Gastroesophageal sphincter (tissue), 4 donors: ENCODE data around the gene NOC2L. TPM values are rescaled to one million over a fixed set of nuclear protein-coding genes. Genes with fewer than 3 reads are reported as not detected.
A peak's percentile ranks its signal among the peaks of the same experiment; 100 is the strongest.

Source experiments
- ATAC-seq: fragments of 150-250 bp; one replicate; pipeline ENCODE4 v1.9.1; 2016; ENCODE audit warnings: mild to moderate bottlenecking, moderate library complexity
- H3K27ac ChIP-seq, 4 donors: fragments of 200-600 bp; sonication (generic) in 3 of 4; 1 replicate in 3 of 4; 2 replicates in 1 of 4; pipeline ENCODE4 v1.5.1; 2016 to 2019
- H3K27me3 ChIP-seq: fragments of 200-600 bp; sonication (generic); one replicate; pipeline ENCODE4 v1.5.1; 2019
- H3K36me3 ChIP-seq, 2 donors: fragments of 200-600 bp; sonication (generic); one replicate each; pipeline ENCODE4 v1.5.1; 2019; ENCODE audit warnings: control low read depth in 1 of 2
- H3K4me1 ChIP-seq, 3 donors: fragments of 200-600 bp; sonication (generic); 1 replicate in 2 of 3; 2 replicates in 1 of 3; pipeline ENCODE4 v1.5.1; 2016 to 2019; ENCODE audit warnings: control low read depth in 2 of 3
- H3K4me3 ChIP-seq, 2 donors: fragments of 200-600 bp; sonication (generic); one replicate each; pipeline ENCODE4 v1.5.1; 2019; ENCODE audit warnings: mild to moderate bottlenecking in 1 of 2, moderate library complexity in 1 of 2
- H3K9me3 ChIP-seq, 3 donors: fragments of 200-600 bp; sonication (generic); one replicate each; pipeline ENCODE4 v1.5.1; 2017 to 2019; ENCODE audit warnings: control low read depth in 2 of 3
- EP300 ChIP-seq: sonication (generic); formaldehyde crosslinking; IDR thresholded peaks from one replicate; pipeline ENCODE4 v1.6.1; 2017; ENCODE audit warnings: antibody characterized with exemption, mild to moderate bottlenecking
- POLR2A ChIP-seq, 2 donors: fragments of 450-650 bp; IDR thresholded peaks; one replicate each; pipeline ENCODE4 v1.6.1; 2017; ENCODE audit warnings: antibody characterized with exemption in 2 of 2, mild to moderate bottlenecking in 2 of 2, moderate library complexity in 1 of 2
- POLR2AphosphoS5 ChIP-seq: sonication (generic); formaldehyde crosslinking; IDR thresholded peaks from one replicate; pipeline ENCODE4 v1.6.1; 2017; ENCODE audit warnings: antibody characterized with exemption
- WGBS, 2 donors: methylation state at CpG; one replicate each; pipeline ENCODE4 v1.1.5; 2018; ENCODE audit warnings: low coverage in 1 of 2; 5-methylcytosine and 5-hydroxymethylcytosine counted together
- total RNA-seq, 4 donors: library from RNA; depleted of rRNA; stranded (reverse); fragments of >200 nt; gene quantifications; one replicate each; pipeline ENCODE4 v1.1.0, GENCODE V29; 2016
- TF ChIP-seq, protein P1 (sequence below), 4 experiments: fragments of 200-600 bp in 2 of 4; fragments of 450-650 bp in 2 of 4; sonication (generic) in 1 of 4; IDR thresholded peaks; one replicate each; pipeline ENCODE4 v1.5.1; 2017 to 2019; ENCODE audit warnings: antibody characterized with exemption in 4 of 4, mild to moderate bottlenecking in 2 of 4, moderate library complexity in 2 of 4

NOC2L gene
- total RNA-seq, 4 donors from 2014 or later = 36.3 to 54.1 (median 45.2) TPM

DNA sequence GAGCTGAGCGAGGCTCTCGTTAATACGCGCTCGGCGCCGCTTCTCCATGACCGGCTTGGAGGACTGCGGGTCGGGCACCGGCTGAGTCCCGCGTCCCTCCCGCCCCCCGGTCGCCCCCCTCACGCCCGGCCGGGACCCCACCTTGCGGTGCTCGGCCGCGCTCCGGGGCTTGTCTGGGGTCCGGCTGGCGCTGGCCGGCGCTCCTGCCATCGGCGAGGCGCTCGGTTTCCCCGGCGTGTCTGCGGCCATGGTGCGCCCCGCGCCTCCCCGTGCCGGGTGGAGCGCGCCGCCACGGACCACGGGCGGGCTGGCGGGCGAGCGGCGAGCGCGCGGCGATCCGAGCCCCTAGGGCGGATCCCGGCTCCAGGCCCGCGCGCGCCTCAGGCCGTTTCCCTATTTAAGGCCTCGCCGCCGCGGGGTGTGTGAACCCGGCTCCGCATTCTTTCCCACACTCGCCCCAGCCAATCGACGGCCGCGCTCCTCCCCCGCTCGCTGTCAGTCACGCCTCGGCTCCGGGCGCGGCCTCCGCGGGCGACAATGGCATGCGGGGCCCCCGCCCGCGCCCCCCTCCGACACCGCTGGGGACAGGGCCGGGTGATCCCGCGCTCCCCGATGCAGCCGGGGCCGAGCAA is 40.8 kb upstream of the NOC2L start, which contains the start of gene HES4:
Gene HES4, minus strand, starts transcription at position 373 of the 632 bp plus-strand sequence. Its CDS starts 124 bp downstream, at position 249.
- peak; percentile 90 for ATAC-seq
- Histone ChIP-seq H3K4me1 (peaks cover 0 to 57% (median 12%) of the 10 kb centered on the region in 3 donors), H3K36me3 (peaks cover 0 to 3% of the 10 kb centered on the region in 2 donors), H3K4me3 (peak within 1 kb of the TSS; percentile 55 to 86), H3K9me3 (no peaks in the 10 kb centered on the region), H3K27me3 (peaks cover 41% of the 10 kb centered on the region), H3K27ac (peak within 1 kb of the TSS; percentile 91 to 99 (median 97))
- TF ChIP-seq POLR2AphosphoS5 = peak; percentile 67
- TF ChIP-seq EP300 = no peak
- TF ChIP-seq POLR2A (IDR thresholded peaks at IDR 0.05) = peak; percentile 83 to 96
- TF ChIP-seq, protein P1, sequence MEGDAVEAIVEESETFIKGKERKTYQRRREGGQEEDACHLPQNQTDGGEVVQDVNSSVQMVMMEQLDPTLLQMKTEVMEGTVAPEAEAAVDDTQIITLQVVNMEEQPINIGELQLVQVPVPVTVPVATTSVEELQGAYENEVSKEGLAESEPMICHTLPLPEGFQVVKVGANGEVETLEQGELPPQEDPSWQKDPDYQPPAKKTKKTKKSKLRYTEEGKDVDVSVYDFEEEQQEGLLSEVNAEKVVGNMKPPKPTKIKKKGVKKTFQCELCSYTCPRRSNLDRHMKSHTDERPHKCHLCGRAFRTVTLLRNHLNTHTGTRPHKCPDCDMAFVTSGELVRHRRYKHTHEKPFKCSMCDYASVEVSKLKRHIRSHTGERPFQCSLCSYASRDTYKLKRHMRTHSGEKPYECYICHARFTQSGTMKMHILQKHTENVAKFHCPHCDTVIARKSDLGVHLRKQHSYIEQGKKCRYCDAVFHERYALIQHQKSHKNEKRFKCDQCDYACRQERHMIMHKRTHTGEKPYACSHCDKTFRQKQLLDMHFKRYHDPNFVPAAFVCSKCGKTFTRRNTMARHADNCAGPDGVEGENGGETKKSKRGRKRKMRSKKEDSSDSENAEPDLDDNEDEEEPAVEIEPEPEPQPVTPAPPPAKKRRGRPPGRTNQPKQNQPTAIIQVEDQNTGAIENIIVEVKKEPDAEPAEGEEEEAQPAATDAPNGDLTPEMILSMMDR (IDR thresholded peaks at IDR 0.05) = peak in 1 of 4 experiments; percentile 18
- no CpG with 5 or more reads among the region's 95 CpGs for WGBS, 2 donors

DNA sequence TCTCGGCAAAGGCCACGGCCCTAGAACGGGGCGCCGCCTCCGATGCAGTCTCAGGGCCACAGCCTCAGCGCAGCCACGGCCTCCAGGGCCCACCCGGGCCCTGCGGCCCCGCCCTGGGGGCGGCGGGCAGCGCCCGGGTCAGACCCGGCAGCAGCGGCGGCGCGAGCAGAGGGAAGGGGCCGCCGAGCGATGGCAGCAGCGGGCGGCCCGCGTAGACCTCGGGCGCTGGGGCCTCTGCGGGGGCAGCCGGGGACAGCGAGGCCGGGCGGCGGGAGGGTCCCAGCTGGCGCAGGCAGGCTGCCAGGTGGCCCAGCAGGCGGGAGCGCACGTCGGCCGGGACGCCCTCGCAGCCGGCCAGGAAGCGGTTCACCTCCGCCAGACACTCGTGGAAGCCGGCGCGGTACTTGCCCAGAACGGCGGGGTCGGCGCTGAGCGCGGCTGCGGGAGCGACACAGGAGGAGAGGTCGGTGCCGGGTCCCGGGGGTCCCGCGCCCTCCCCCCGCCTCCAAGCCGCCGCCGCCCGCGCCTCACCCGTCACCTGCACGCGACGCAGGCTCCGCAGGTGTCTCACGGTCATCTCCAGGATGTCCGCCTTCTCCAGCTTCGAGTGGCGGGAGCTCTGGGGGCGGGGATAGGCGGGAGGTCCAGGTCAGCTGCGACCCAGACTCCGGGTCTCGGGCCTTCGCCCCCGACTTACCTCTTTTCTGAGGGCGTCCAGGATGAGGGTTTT is 40.1 kb upstream of the NOC2L start:
- no peak for ATAC-seq
- H3K4me3 ChIP-seq = peak overlapping the region; percentile 55 to 86
- no CpG with 5 or more reads among the region's 86 CpGs for WGBS, 2 donors
- TF ChIP-seq POLR2A (IDR thresholded peaks at IDR 0.05) (no peak), POLR2AphosphoS5 (no peak), EP300 (no peak)
- TF ChIP-seq, protein P1 (IDR thresholded peaks at IDR 0.05) = no peak
- H3K36me3 ChIP-seq = peaks cover 0 to 3% of the 10 kb centered on the region in 2 donors
- H3K4me1 ChIP-seq = peaks cover 0 to 50% (median 11%) of the 10 kb centered on the region in 3 donors
- peak overlapping the region; percentile 37 to 99 (median 97) for H3K27ac ChIP-seq
- no peaks in the 10 kb centered on the region for H3K9me3 ChIP-seq
- H3K27me3 ChIP-seq = peaks cover 41% of the 10 kb centered on the region

DNA sequence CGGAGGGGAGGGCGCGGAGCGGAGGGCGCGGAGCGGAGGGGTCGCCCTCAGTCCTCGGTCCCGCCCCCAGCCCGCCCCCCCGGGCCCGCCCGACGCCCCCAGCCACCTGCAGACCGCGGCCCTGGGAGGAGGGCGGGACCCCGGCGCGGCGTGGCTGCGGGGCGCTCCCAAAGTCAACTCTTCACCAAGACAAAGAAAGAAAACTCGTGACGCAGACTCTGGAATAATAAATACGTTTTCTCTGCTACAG is 39.6 kb upstream of the NOC2L start:
- Histone ChIP-seq H3K27me3 (peaks cover 41% of the 10 kb centered on the region), H3K36me3 (peaks cover 0 to 3% of the 10 kb centered on the region in 2 donors), H3K4me3 (peak overlapping the region; percentile 55 to 86), H3K4me1 (peaks cover 0 to 50% (median 11%) of the 10 kb centered on the region in 3 donors), H3K9me3 (no peaks in the 10 kb centered on the region), H3K27ac (peak overlapping the region in 3 of 4 donors; percentile 95 to 99 (median 99))
- WGBS, 2 donors = no CpG with 5 or more reads among the region's 27 CpGs
- TF ChIP-seq POLR2A (IDR thresholded peaks at IDR 0.05) (no peak), POLR2AphosphoS5 (no peak), EP300 (no peak)
- TF ChIP-seq, protein P1 (IDR thresholded peaks at IDR 0.05) = no peak
- no peak for ATAC-seq

DNA sequence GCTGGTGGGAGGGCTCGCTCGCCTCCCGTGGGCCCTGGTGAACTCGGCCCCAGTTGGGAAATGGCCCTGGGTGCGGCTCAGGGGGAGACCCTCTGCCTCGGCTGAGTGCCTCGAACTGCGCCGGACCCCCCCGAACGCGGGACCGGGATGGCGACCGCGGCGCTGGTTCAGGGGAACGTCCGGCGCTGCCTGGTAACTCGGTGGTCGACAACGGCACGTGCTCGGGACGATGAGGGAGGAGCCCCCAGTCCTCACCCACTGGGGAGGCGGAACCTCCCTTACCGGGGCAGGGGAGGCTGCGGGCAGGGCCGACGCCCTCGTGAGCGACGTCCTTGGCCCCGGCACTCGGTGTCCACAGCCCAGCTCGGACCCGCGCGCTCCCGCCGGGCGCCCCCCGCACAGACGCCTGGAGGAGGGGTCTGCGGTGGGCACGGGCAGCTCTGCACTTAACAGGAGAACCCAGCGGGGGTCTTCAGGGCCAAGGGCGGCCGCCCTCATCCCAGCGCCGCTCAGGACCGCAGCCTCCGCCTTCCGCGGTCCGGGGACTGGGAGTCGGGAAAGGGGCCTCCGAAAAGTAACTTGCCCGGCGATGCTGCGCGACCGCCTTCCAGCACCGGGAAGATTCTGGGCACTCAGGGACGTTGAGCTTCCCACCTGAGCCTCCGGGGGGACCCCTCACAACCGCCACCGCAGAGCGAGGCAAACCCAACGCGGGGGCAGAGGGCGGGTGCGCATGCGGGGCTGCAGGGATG is 39.1 kb upstream of the NOC2L start:
- Histone ChIP-seq H3K9me3 (no peaks in the 10 kb centered on the region), H3K27me3 (peaks cover 41% of the 10 kb centered on the region), H3K4me1 (peaks cover 0 to 50% (median 11%) of the 10 kb centered on the region in 3 donors), H3K36me3 (no peaks in the 10 kb centered on the region), H3K4me3 (peak overlapping the region; percentile 55 to 86), H3K27ac (peak overlapping the region in 2 of 4 donors; percentile 95 to 99)
- WGBS, 2 donors = no CpG with 5 or more reads among the region's 75 CpGs
- no peak for TF ChIP-seq POLR2AphosphoS5
- TF ChIP-seq EP300 = no peak
- TF ChIP-seq, protein P1 (IDR thresholded peaks at IDR 0.05) = no peak
- no peak for TF ChIP-seq POLR2A (IDR thresholded peaks at IDR 0.05)
- ATAC-seq = no peak
